ENCODE measurements around the gene ICAM2.

ICAM2 gene

GRCh38 chr17:64004218-64004770, 16.1 kb downstream of the ICAM2 start:
- ATAC-seq = no peak
- no peak for TF ChIP-seq ZNF565 (CRISPR knock-in tag; conservative IDR thresholded peaks at IDR 0.05; ENCODE audit: low read depth)
- no peak for TF ChIP-seq TSHZ2 (CRISPR knock-in tag; IDR thresholded peaks at IDR 0.05)
- TF ChIP-seq CSDC2 (CRISPR knock-in tag; IDR thresholded peaks at IDR 0.05) = no peak

GRCh38 chr17:64003526-64004121, 16.8 kb downstream of the ICAM2 start:
- TF ChIP-seq PPARA (CRISPR knock-in tag; IDR thresholded peaks at IDR 0.05; ENCODE audit: borderline replicate concordance) (no peak), POU6F1 (CRISPR knock-in tag; IDR thresholded peaks at IDR 0.05; ENCODE audit: borderline replicate concordance, low read depth) (no peak), ZNF8 (CRISPR knock-in tag; IDR thresholded peaks at IDR 0.05) (no peak), OSR1 (CRISPR knock-in tag; IDR thresholded peaks at IDR 0.05) (no peak), SNAI2 (CRISPR knock-in tag; IDR thresholded peaks at IDR 0.05) (no peak), ZNF565 (CRISPR knock-in tag; conservative IDR thresholded peaks at IDR 0.05; ENCODE audit: low read depth) (no peak), CSRNP3 (CRISPR knock-in tag; IDR thresholded peaks at IDR 0.05) (no peak), GLIS3 (CRISPR knock-in tag; IDR thresholded peaks at IDR 0.05) (no peak), ZNF70 (CRISPR knock-in tag; IDR thresholded peaks at IDR 0.05) (no peak), TOX (CRISPR knock-in tag; IDR thresholded peaks at IDR 0.05; ENCODE audit: borderline replicate concordance) (no peak), ISL1 (CRISPR knock-in tag; IDR thresholded peaks at IDR 0.05) (no peak), CSDC2 (CRISPR knock-in tag; IDR thresholded peaks at IDR 0.05) (no peak)
- no peak for ATAC-seq

GRCh38 chr17:64002658-64003525, 17.5 kb downstream of the ICAM2 start:
- no peak for TF ChIP-seq ZNF8 (CRISPR knock-in tag; IDR thresholded peaks at IDR 0.05)
- no peak for TF ChIP-seq ZFP30 (CRISPR knock-in tag; IDR thresholded peaks at IDR 0.05)
- TF ChIP-seq ZNF70 (CRISPR knock-in tag; IDR thresholded peaks at IDR 0.05) = no peak
- TF ChIP-seq PPARA (CRISPR knock-in tag; IDR thresholded peaks at IDR 0.05; ENCODE audit: borderline replicate concordance) = no peak
- no peak for TF ChIP-seq ZNF565 (CRISPR knock-in tag; conservative IDR thresholded peaks at IDR 0.05; ENCODE audit: low read depth)
- no peak for TF ChIP-seq ARNTL (CRISPR knock-in tag; IDR thresholded peaks at IDR 0.05; ENCODE audit: borderline replicate concordance, low read depth)
- TF ChIP-seq ISL1 (CRISPR knock-in tag; IDR thresholded peaks at IDR 0.05) = no peak
- no peak for TF ChIP-seq TOX (CRISPR knock-in tag; IDR thresholded peaks at IDR 0.05; ENCODE audit: borderline replicate concordance)
- no peak for ATAC-seq

GRCh38 chr17:64001763-64002529, 18.5 kb downstream of the ICAM2 start:
- no peak for ATAC-seq
- TF ChIP-seq RARB (CRISPR knock-in tag; IDR thresholded peaks at IDR 0.05) = no peak
- TF ChIP-seq ZFP3 (CRISPR knock-in tag; IDR thresholded peaks at IDR 0.05) = no peak
- no peak for TF ChIP-seq CSDC2 (CRISPR knock-in tag; IDR thresholded peaks at IDR 0.05)
- no peak for TF ChIP-seq TSHZ2 (CRISPR knock-in tag; IDR thresholded peaks at IDR 0.05)
- TF ChIP-seq TOX (CRISPR knock-in tag; IDR thresholded peaks at IDR 0.05; ENCODE audit: borderline replicate concordance) = no peak
- no peak for TF ChIP-seq ZNF8 (CRISPR knock-in tag; IDR thresholded peaks at IDR 0.05)
- no peak for TF ChIP-seq ZNF565 (CRISPR knock-in tag; conservative IDR thresholded peaks at IDR 0.05; ENCODE audit: low read depth)
- no peak for TF ChIP-seq TCF4 (CRISPR knock-in tag; IDR thresholded peaks at IDR 0.05; ENCODE audit: borderline replicate concordance)
- no peak for TF ChIP-seq ZC3H10 (CRISPR knock-in tag; IDR thresholded peaks at IDR 0.05)
- TF ChIP-seq POU6F1 (CRISPR knock-in tag; IDR thresholded peaks at IDR 0.05; ENCODE audit: borderline replicate concordance, low read depth) = no peak
- TF ChIP-seq CREB5 (CRISPR knock-in tag; IDR thresholded peaks at IDR 0.05; ENCODE audit: low read depth) = no peak

Measured in SK-N-SH treated with all-trans-retinoic acid at 6 μM for 48 hours (cell line).